ENCODE measurements around the gene FAF1. TPM values are rescaled to one million over a fixed set of nuclear protein-coding genes. Genes with fewer than 3 reads are reported as not detected.

The FAF1 gene
- total and polyA plus RNA-seq, 4 donors = 8.6 to 45.0 (median 18.2) TPM

GRCh38 chr1:50593515-50593914, 366.6 kb downstream of the FAF1 start:
- no peaks in the 10 kb centered on the region for H3K9me3 ChIP-seq (ENCODE audit: control insufficient read depth in 4 of 4, low read length in 3 of 4)
- peaks cover 0 to 5% (median 3%) of the 10 kb centered on the region in 4 donors for H3K36me3 ChIP-seq (ENCODE audit: control insufficient read depth in 4 of 4, insufficient read depth in 3 of 4, low read depth in 1 of 4, low read length in 3 of 4)
- TF ChIP-seq NR2F2 (IDR thresholded peaks at IDR 0.05) = no peak
- no peak for TF ChIP-seq GABPA (IDR thresholded peaks at IDR 0.05 in 1 of 2, conservative IDR thresholded peaks at IDR 0.05 in 1 of 2)
- TF ChIP-seq TAF1 (conservative IDR thresholded peaks at IDR 0.05) = no peak
- TF ChIP-seq SP1 (IDR thresholded peaks at IDR 0.05) = no peak
- no peak for TF ChIP-seq YY1 (IDR thresholded peaks at IDR 0.05)
- TF ChIP-seq REST (IDR thresholded peaks at IDR 0.05) = no peak
- TF ChIP-seq FOXA1 (IDR thresholded peaks at IDR 0.05) = no peak
- no peak for TF ChIP-seq MAX (IDR thresholded peaks at IDR 0.05)
- no peak for TF ChIP-seq CTCF (IDR thresholded peaks at IDR 0.05; ENCODE audit: low read depth, low read length, missing input control)
- no peak for TF ChIP-seq HNF4G (IDR thresholded peaks at IDR 0.05)
- no peak for TF ChIP-seq RXRA (IDR thresholded peaks at IDR 0.05)
- TF ChIP-seq HNF4A (conservative IDR thresholded peaks at IDR 0.05) = no peak
- no peak for TF ChIP-seq ATF3 (IDR thresholded peaks at IDR 0.05)
- TF ChIP-seq FOXA2 (IDR thresholded peaks at IDR 0.05) = no peak
- no peak overlapping the region for H3K27ac ChIP-seq (ENCODE audit: low read depth in 1 of 2, low read length in 2 of 2)
- H3K9ac ChIP-seq (ENCODE audit: low read depth in 1 of 2, low read length in 2 of 2) = no peak overlapping the region
- no peaks in the 10 kb centered on the region for H3K27me3 ChIP-seq (ENCODE audit: control insufficient read depth in 4 of 4, insufficient read depth in 4 of 4, low read length in 3 of 4)
- WGBS = 87% methylated on average over 2 of the region's 2 CpGs
- DNase-seq (ENCODE audit: low spot score) = no peak
- H3K4me1 ChIP-seq (ENCODE audit: control insufficient read depth in 4 of 4, insufficient read depth in 4 of 4, low read length in 3 of 4) = no peaks in the 10 kb centered on the region
- no peak overlapping the region for H3K4me3 ChIP-seq (ENCODE audit: low read depth in 1 of 3, low read length in 3 of 3)

GRCh38 chr1:50591598-50591997, 368.5 kb downstream of the FAF1 start:
- WGBS = 97% methylated on average over 4 of the region's 4 CpGs
- Histone ChIP-seq H3K27me3 (ENCODE audit: control insufficient read depth in 4 of 4, insufficient read depth in 4 of 4, low read length in 3 of 4) (no peaks in the 10 kb centered on the region), H3K36me3 (ENCODE audit: control insufficient read depth in 4 of 4, insufficient read depth in 3 of 4, low read depth in 1 of 4, low read length in 3 of 4) (peaks cover 0 to 7% (median 4%) of the 10 kb centered on the region in 4 donors), H3K9ac (ENCODE audit: low read depth in 1 of 2, low read length in 2 of 2) (no peak overlapping the region), H3K4me1 (ENCODE audit: control insufficient read depth in 4 of 4, insufficient read depth in 4 of 4, low read length in 3 of 4) (no peaks in the 10 kb centered on the region), H3K4me3 (ENCODE audit: low read depth in 1 of 3, low read length in 3 of 3) (no peak overlapping the region), H3K9me3 (ENCODE audit: control insufficient read depth in 4 of 4, low read length in 3 of 4) (no peaks in the 10 kb centered on the region), H3K27ac (ENCODE audit: low read depth in 1 of 2, low read length in 2 of 2) (no peak overlapping the region)
- no peak for DNase-seq (ENCODE audit: low spot score)
- TF ChIP-seq TAF1 (conservative IDR thresholded peaks at IDR 0.05) (no peak), GABPA (IDR thresholded peaks at IDR 0.05 in 1 of 2, conservative IDR thresholded peaks at IDR 0.05 in 1 of 2) (no peak), FOXA1 (IDR thresholded peaks at IDR 0.05) (no peak), SP1 (IDR thresholded peaks at IDR 0.05) (no peak), HNF4G (IDR thresholded peaks at IDR 0.05) (no peak), YY1 (IDR thresholded peaks at IDR 0.05) (no peak)

Measured in liver (tissue), 9 donors.